ENCODE results near the gene SMARCE1. TPM values are rescaled to one million over a fixed set of nuclear protein-coding genes. Genes with fewer than 3 reads are reported as not detected.

SMARCE1 gene
- polyA plus RNA-seq, 1 donor = 113 TPM

- DNase-seq = no peak
Observed at GRCh38 chr17:40645291-40645690, 2.3 kb downstream of the SMARCE1 start.

GRCh38 chr17:40637931-40638330, 9.7 kb downstream of the SMARCE1 start:
- no peak for DNase-seq

- no peak for DNase-seq
Observed at GRCh38 chr17:40633871-40634270, 13.7 kb downstream of the SMARCE1 start.

GRCh38 chr17:40632216-40632615, 15.4 kb downstream of the SMARCE1 start:
- no peak for DNase-seq

- DNase-seq = no peak
Observed at GRCh38 chr17:40629842-40630241, 17.8 kb downstream of the SMARCE1 start.

GRCh38 chr17:40625311-40625710, 22.3 kb downstream of the SMARCE1 start:
- no peak for DNase-seq

- no peak for DNase-seq
Observed at GRCh38 chr17:40623419-40624210, 24.0 kb downstream of the SMARCE1 start.

- DNase-seq = no peak
Observed at GRCh38 chr17:40622509-40622928, 25.1 kb downstream of the SMARCE1 start.

- no peak for DNase-seq
Observed at GRCh38 chr17:40621578-40621977, 26.0 kb downstream of the SMARCE1 start.

- no peak for DNase-seq
Observed at GRCh38 chr17:40621019-40621418, 26.6 kb downstream of the SMARCE1 start.

GRCh38 chr17:40618754-40619625, 28.6 kb downstream of the SMARCE1 start:
- no peak for DNase-seq

GRCh38 chr17:40617678-40618240, 29.9 kb downstream of the SMARCE1 start:
- no peak for DNase-seq

GRCh38 chr17:40616592-40616991, 31.0 kb downstream of the SMARCE1 start:
- DNase-seq = no peak

- no peak for DNase-seq
Observed at GRCh38 chr17:40615841-40616476, 31.7 kb downstream of the SMARCE1 start.

- peak; percentile 23 for DNase-seq
Observed at GRCh38 chr17:40615068-40615840, 32.4 kb downstream of the SMARCE1 start.

GRCh38 chr17:40614431-40615067, 33.1 kb downstream of the SMARCE1 start:
- DNase-seq = no peak

- no peak for DNase-seq
Observed at GRCh38 chr17:40613467-40614154, 34.0 kb downstream of the SMARCE1 start.

- no peak for DNase-seq
Observed at GRCh38 chr17:40612599-40613244, 34.9 kb downstream of the SMARCE1 start.

GRCh38 chr17:40611840-40612474, 35.7 kb downstream of the SMARCE1 start:
- no peak for DNase-seq

GRCh38 chr17:40610359-40610758, 37.3 kb downstream of the SMARCE1 start:
- no peak for DNase-seq
